HepG2 (cell line): Measurements from ENCODE around the gene KSR1. TPM values are rescaled to one million over a fixed set of nuclear protein-coding genes. Genes with fewer than 3 reads are reported as not detected.

Experiments used
- CENPT ChIP-seq: sonication (generic); formaldehyde crosslinking; IDR thresholded peaks from 2 replicates; pipeline ENCODE4 v1.8.0; 2022; ENCODE audit warnings: low read depth, mild to moderate bottlenecking, moderate library complexity, missing genetic modification reagents
- FOXP4 ChIP-seq: sonication (generic); formaldehyde crosslinking; IDR thresholded peaks from 2 replicates; pipeline ENCODE4 v1.4.0; 2020; ENCODE audit warnings: missing genetic modification reagents
- KLF12 ChIP-seq: sonication (generic); formaldehyde crosslinking; IDR thresholded peaks from 2 replicates; pipeline ENCODE4 v1.4.0; 2020; ENCODE audit warnings: missing genetic modification reagents, borderline replicate concordance
- MLLT10 ChIP-seq: sonication (generic); formaldehyde crosslinking; IDR thresholded peaks from 2 replicates; pipeline ENCODE4 v1.4.0; 2020; ENCODE audit warnings: missing genetic modification reagents
- MTF1 ChIP-seq: sonication (generic); formaldehyde crosslinking; IDR thresholded peaks from 2 replicates; pipeline ENCODE4 v1.5.0; 2020; ENCODE audit warnings: missing genetic modification reagents
- MXD3 ChIP-seq: IDR thresholded peaks from 2 replicates; pipeline ENCODE4 v1.6.1; 2016; ENCODE audit warnings: mild to moderate bottlenecking, missing biosample characterization, missing genetic modification reagents
- PRPF4 ChIP-seq: fragments of 200-400 bp; formaldehyde crosslinking; IDR thresholded peaks from 2 replicates; pipeline ENCODE4 v1.6.1; 2016; ENCODE audit warnings: low read length, low read depth; ENCODE audit not compliant: poor library complexity, severe bottlenecking
- RBFOX2 ChIP-seq: fragments of 200-400 bp; formaldehyde crosslinking; IDR thresholded peaks from 2 replicates; pipeline ENCODE4 v1.6.1; 2017; ENCODE audit warnings: low read depth, mild to moderate bottlenecking, low read length
- SP1 ChIP-seq, 2 experiments: fragments of 450-650 bp in 1 of 2; sonication (generic) in 1 of 2; formaldehyde crosslinking in 1 of 2; IDR thresholded peaks; 2 replicates each; pipeline versions ENCODE4 v1.4.0 to v1.6.1; 2016 to 2020; ENCODE audit warnings: missing genetic modification reagents in 1 of 2
- SP2 ChIP-seq: sonication (generic); formaldehyde crosslinking; IDR thresholded peaks from 2 replicates; pipeline ENCODE4 v1.5.1; 2020; ENCODE audit warnings: mild to moderate bottlenecking, missing genetic modification reagents
- TARDBP ChIP-seq: sonication (generic); formaldehyde crosslinking; IDR thresholded peaks from 2 replicates; pipeline ENCODE4 v1.8.0; 2022; ENCODE audit warnings: mild to moderate bottlenecking, missing genetic modification reagents
- ZGPAT ChIP-seq: IDR thresholded peaks from 2 replicates; pipeline ENCODE4 v1.6.1; 2016; ENCODE audit warnings: mild to moderate bottlenecking
- ZNF432 ChIP-seq: sonication (generic); formaldehyde crosslinking; IDR thresholded peaks from 2 replicates; pipeline ENCODE4 v1.5.0; 2020; ENCODE audit warnings: missing genetic modification reagents, mild to moderate bottlenecking, borderline replicate concordance
- ZNF503 ChIP-seq: sonication (generic); formaldehyde crosslinking; IDR thresholded peaks from 2 replicates; pipeline ENCODE4 v1.4.0; 2020; ENCODE audit warnings: missing genetic modification reagents
- ZNF557 ChIP-seq: sonication (generic); formaldehyde crosslinking; IDR thresholded peaks from 2 replicates; pipeline ENCODE4 v1.4.0; 2020; ENCODE audit warnings: missing genetic modification reagents
- ZNF558 ChIP-seq: sonication (generic); formaldehyde crosslinking; IDR thresholded peaks from 2 replicates; pipeline ENCODE4 v1.9.0; 2022; ENCODE audit warnings: mild to moderate bottlenecking, missing genetic modification reagents, borderline replicate concordance
- ZNF747 ChIP-seq: sonication (generic); formaldehyde crosslinking; IDR thresholded peaks from 2 replicates; pipeline ENCODE4 v1.8.1; 2023; ENCODE audit warnings: missing genetic modification reagents, mild to moderate bottlenecking, borderline replicate concordance
- ZNF891 ChIP-seq: sonication (generic); formaldehyde crosslinking; IDR thresholded peaks from 2 replicates; pipeline ENCODE4 v1.5.0; 2020; ENCODE audit warnings: mild to moderate bottlenecking, missing genetic modification reagents
- ZSCAN21 ChIP-seq: sonication (generic); formaldehyde crosslinking; IDR thresholded peaks from 2 replicates; pipeline ENCODE4 v1.8.0; 2022; ENCODE audit warnings: mild to moderate bottlenecking, missing genetic modification reagents, moderate library complexity, borderline replicate concordance
- polyA plus RNA-seq, 8 experiments: library from polyadenylated mRNA; depleted of rRNA in 3 of 8; stranded (reverse) in 7 of 8; unstranded in 1 of 8; fragments of >200 nt; fragmentation: Illumina TruSeq in 4 of 8; extraction: Trizol in 4 of 8; gene quantifications; 2 replicates each; pipeline versions ENCODE4 v1.2.1 to v1.2.3, GENCODE V29; 2011 to 2016; ENCODE audit warnings: low read depth in 4 of 8, missing spikeins in 1 of 8, mixed read lengths in 1 of 8; ENCODE audit not compliant: insufficient read depth in 1 of 8
- total RNA-seq, 5 experiments: library from RNA; depleted of rRNA; stranded (reverse); fragments of >200 nt; fragmentation: Illumina TruSeq; extraction: Trizol; gene quantifications; 2 replicates each; pipeline ENCODE4 v1.2.3, GENCODE V29; 2016; ENCODE audit warnings: low read depth in 1 of 5

Gene KSR1
- total and polyA plus RNA-seq, 2 of the 13 experiments (the other 11 are each of a cell fraction or from before 2014, with no cell fraction given): 10.1 to 16.6 TPM

- TF ChIP-seq ZNF503 (CRISPR knock-in tag): no peak
- TF ChIP-seq ZNF432 (CRISPR knock-in tag): no peak
- no peak for TF ChIP-seq KLF12 (CRISPR knock-in tag)
- TF ChIP-seq ZNF557 (CRISPR knock-in tag): no peak
- no peak for TF ChIP-seq MTF1 (CRISPR knock-in tag)
- TF ChIP-seq ZNF891: no peak
- TF ChIP-seq MLLT10 (CRISPR knock-in tag): no peak
- TF ChIP-seq PRPF4: no peak
- no peak for TF ChIP-seq CENPT
- TF ChIP-seq SP2 (CRISPR knock-in tag): no peak
- TF ChIP-seq TARDBP (CRISPR knock-in tag): no peak
- TF ChIP-seq SP1 (IDR thresholded peaks at IDR 0.05): no peak
- TF ChIP-seq SP1 (CRISPR knock-in tag; IDR thresholded peaks at IDR 0.05): no peak
- TF ChIP-seq ZNF747 (CRISPR knock-in tag): no peak
- no peak for TF ChIP-seq ZNF558 (CRISPR knock-in tag)
- TF ChIP-seq FOXP4: peak; percentile 26
- TF ChIP-seq RBFOX2: no peak
- TF ChIP-seq ZGPAT (CRISPR knock-in tag): no peak
- TF ChIP-seq ZSCAN21 (CRISPR knock-in tag): no peak
- no peak for TF ChIP-seq MXD3 (CRISPR knock-in tag)
Observed at GRCh38 chr17:27496437-27496943, 40.2 kb downstream of the KSR1 start (continued).
